Uterus (tissue), 2 donors: Measurements from ENCODE around the gene ACTL10.

Experiments
- POLR2A ChIP-seq, 2 donors: fragments of 450-650 bp; IDR thresholded peaks; one replicate each; pipeline ENCODE4 v1.6.1; 2016; ENCODE audit warnings: antibody characterized with exemption in 2 of 2, mild to moderate bottlenecking in 1 of 2, moderate library complexity in 1 of 2
- TF ChIP-seq, protein P1 (sequence below), 4 experiments: fragments of 200-600 bp in 2 of 4; fragments of 450-650 bp in 2 of 4; sonication (generic) in 2 of 4; IDR thresholded peaks; one replicate each; pipeline ENCODE4 v1.5.1; 2016 to 2019; ENCODE audit warnings: antibody characterized with exemption in 4 of 4, mild to moderate bottlenecking in 2 of 4, moderate library complexity in 1 of 4

DNA sequence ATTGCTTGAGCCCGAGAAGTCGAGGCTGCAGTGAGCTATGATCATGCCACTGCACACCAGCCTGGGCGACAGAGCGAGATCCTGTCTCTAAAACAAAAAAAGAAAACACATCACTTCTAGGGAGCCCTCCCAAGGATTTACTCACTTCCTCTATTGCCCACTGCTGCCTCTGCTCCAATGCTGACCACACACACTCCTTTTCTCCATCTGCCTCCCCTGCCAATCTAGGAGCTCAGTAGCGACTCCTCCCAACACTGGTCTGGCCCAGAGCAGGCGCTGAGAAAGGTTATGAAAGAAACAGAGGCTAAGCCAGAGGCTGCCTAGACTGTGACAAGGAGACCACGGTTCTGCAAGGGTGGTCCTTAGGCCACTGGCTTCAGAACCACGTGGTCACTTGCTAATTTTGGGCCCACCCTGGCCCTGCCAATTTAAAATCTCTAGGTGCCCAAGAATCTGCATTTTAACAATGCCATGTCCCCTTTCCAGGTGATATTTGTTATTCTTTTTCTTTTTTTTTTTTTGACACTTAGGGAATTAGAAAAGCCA, 20.7 kb downstream of the ACTL10 start:
- TF ChIP-seq, protein P1, sequence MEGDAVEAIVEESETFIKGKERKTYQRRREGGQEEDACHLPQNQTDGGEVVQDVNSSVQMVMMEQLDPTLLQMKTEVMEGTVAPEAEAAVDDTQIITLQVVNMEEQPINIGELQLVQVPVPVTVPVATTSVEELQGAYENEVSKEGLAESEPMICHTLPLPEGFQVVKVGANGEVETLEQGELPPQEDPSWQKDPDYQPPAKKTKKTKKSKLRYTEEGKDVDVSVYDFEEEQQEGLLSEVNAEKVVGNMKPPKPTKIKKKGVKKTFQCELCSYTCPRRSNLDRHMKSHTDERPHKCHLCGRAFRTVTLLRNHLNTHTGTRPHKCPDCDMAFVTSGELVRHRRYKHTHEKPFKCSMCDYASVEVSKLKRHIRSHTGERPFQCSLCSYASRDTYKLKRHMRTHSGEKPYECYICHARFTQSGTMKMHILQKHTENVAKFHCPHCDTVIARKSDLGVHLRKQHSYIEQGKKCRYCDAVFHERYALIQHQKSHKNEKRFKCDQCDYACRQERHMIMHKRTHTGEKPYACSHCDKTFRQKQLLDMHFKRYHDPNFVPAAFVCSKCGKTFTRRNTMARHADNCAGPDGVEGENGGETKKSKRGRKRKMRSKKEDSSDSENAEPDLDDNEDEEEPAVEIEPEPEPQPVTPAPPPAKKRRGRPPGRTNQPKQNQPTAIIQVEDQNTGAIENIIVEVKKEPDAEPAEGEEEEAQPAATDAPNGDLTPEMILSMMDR (IDR thresholded peaks at IDR 0.05), result no peak
- no peak for TF ChIP-seq POLR2A (IDR thresholded peaks at IDR 0.05)
